Ishikawa (cell line): ENCODE data around the gene ATG5.

ENCODE experiments used
- CEBPB ChIP-seq: IDR thresholded peaks from 2 replicates; pipeline ENCODE4 v1.6.1; 2012
- CREB1 ChIP-seq: IDR thresholded peaks from 2 replicates; pipeline ENCODE4 v1.6.1; 2012; ENCODE audit warnings: low read depth
- EGR1 ChIP-seq: IDR thresholded peaks from 2 replicates; pipeline ENCODE4 v1.6.1; 2012
- EP300 ChIP-seq: IDR thresholded peaks from 2 replicates; pipeline ENCODE4 v1.6.1; 2012; ENCODE audit warnings: borderline replicate concordance
- FOXM1 ChIP-seq: IDR thresholded peaks from 2 replicates; pipeline ENCODE4 v1.6.1; 2012; ENCODE audit warnings: low read depth, borderline replicate concordance
- NFIC ChIP-seq: IDR thresholded peaks from 2 replicates; pipeline ENCODE4 v1.6.1; 2012
- RAD21 ChIP-seq: IDR thresholded peaks from 2 replicates; pipeline ENCODE4 v1.6.1; 2012; ENCODE audit warnings: low read depth
- TAF1 ChIP-seq: IDR thresholded peaks from 2 replicates; pipeline ENCODE4 v1.6.1; 2012; ENCODE audit warnings: low read depth, mild to moderate bottlenecking
- TCF12 ChIP-seq: IDR thresholded peaks from 2 replicates; pipeline ENCODE4 v1.6.1; 2012; ENCODE audit warnings: low read depth
- TEAD4 ChIP-seq: IDR thresholded peaks from 2 replicates; pipeline ENCODE4 v1.6.1; 2012
- USF1 ChIP-seq: IDR thresholded peaks from 2 replicates; pipeline ENCODE4 v1.6.1; 2012
- YY1 ChIP-seq: IDR thresholded peaks from 2 replicates; pipeline ENCODE4 v1.6.1; 2012; ENCODE audit warnings: low read depth
- ZBTB7A ChIP-seq: IDR thresholded peaks from 2 replicates; pipeline ENCODE4 v1.6.1; 2012; ENCODE audit warnings: low read depth
- TF ChIP-seq, protein P1 (sequence below): IDR thresholded peaks from 2 replicates; pipeline ENCODE4 v1.6.1; 2012
- TF ChIP-seq, protein P2 (sequence below): IDR thresholded peaks from 2 replicates; pipeline ENCODE4 v1.6.1; 2012; ENCODE audit warnings: low read depth, mild to moderate bottlenecking

The ATG5 gene

GRCh38 chr6:106250953-106251352, 74.6 kb downstream of the ATG5 start:
- no peak for TF ChIP-seq TCF12
- no peak for TF ChIP-seq NFIC
- no peak for TF ChIP-seq EGR1
- TF ChIP-seq, protein P1, sequence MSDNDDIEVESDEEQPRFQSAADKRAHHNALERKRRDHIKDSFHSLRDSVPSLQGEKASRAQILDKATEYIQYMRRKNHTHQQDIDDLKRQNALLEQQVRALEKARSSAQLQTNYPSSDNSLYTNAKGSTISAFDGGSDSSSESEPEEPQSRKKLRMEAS = no peak
- TF ChIP-seq EP300 = no peak
- no peak for TF ChIP-seq RAD21
- no peak for TF ChIP-seq TAF1
- no peak for TF ChIP-seq CEBPB
- TF ChIP-seq TEAD4 = no peak
- TF ChIP-seq, protein P2, sequence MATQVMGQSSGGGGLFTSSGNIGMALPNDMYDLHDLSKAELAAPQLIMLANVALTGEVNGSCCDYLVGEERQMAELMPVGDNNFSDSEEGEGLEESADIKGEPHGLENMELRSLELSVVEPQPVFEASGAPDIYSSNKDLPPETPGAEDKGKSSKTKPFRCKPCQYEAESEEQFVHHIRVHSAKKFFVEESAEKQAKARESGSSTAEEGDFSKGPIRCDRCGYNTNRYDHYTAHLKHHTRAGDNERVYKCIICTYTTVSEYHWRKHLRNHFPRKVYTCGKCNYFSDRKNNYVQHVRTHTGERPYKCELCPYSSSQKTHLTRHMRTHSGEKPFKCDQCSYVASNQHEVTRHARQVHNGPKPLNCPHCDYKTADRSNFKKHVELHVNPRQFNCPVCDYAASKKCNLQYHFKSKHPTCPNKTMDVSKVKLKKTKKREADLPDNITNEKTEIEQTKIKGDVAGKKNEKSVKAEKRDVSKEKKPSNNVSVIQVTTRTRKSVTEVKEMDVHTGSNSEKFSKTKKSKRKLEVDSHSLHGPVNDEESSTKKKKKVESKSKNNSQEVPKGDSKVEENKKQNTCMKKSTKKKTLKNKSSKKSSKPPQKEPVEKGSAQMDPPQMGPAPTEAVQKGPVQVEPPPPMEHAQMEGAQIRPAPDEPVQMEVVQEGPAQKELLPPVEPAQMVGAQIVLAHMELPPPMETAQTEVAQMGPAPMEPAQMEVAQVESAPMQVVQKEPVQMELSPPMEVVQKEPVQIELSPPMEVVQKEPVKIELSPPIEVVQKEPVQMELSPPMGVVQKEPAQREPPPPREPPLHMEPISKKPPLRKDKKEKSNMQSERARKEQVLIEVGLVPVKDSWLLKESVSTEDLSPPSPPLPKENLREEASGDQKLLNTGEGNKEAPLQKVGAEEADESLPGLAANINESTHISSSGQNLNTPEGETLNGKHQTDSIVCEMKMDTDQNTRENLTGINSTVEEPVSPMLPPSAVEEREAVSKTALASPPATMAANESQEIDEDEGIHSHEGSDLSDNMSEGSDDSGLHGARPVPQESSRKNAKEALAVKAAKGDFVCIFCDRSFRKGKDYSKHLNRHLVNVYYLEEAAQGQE = no peak
- TF ChIP-seq FOXM1 = no peak
- TF ChIP-seq YY1 = no peak
- no peak for TF ChIP-seq ZBTB7A
- no peak for TF ChIP-seq USF1
- no peak for TF ChIP-seq CREB1

GRCh38 chr6:106249658-106250057, 75.9 kb downstream of the ATG5 start:
- TF ChIP-seq CREB1 = no peak
- TF ChIP-seq EGR1 = no peak
- no peak for TF ChIP-seq TCF12
- TF ChIP-seq FOXM1 = no peak
- TF ChIP-seq TAF1 = no peak
- TF ChIP-seq, protein P1 = no peak
- no peak for TF ChIP-seq YY1
- TF ChIP-seq ZBTB7A = no peak
- TF ChIP-seq NFIC = no peak
- TF ChIP-seq, protein P2 = no peak
- TF ChIP-seq CEBPB = no peak

DNA sequence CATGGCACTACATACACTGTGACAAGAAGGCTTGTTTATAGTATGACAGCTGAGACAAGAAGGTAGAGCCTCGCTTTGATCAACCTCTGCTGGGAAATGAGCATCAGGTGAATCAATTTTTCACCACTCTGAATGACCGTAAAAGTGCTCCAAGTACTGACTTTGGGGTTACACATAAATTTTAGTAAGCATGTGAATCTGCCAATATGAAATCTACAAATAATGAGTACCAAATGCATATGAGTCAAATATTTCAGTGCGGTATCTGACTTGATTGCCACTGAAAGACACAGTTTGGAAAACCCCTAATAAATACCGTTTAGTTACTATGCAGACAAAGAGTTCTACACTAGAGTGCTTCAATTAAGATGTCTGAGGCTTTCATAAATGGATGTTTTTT, 77.8 kb downstream of the ATG5 start:
- TF ChIP-seq NFIC (no peak), FOXM1 (no peak), TAF1 (no peak), CREB1 (no peak)
- TF ChIP-seq, protein P2 = no peak

GRCh38 chr6:106247293-106247692, 78.3 kb downstream of the ATG5 start:
- TF ChIP-seq TAF1 = no peak
- TF ChIP-seq, protein P2 = no peak
